GM12878 (cell line): Measurements from ENCODE around the gene PSMB9. TPM values are rescaled to one million over a fixed set of nuclear protein-coding genes. Genes with fewer than 3 reads are reported as not detected.

Experiments used
- CBFB ChIP-seq: IDR thresholded peaks from 2 replicates; pipeline ENCODE4 v1.6.1; 2016; ENCODE audit warnings: antibody characterized with exemption, low read depth
- CHD1 ChIP-seq: IDR thresholded peaks from 2 replicates; pipeline ENCODE4 v1.6.1; 2012; ENCODE audit warnings: low read depth, low read length, improper control_type of control experiment
- CTCF ChIP-seq, 3 experiments: IDR thresholded peaks in 2 of 3; conservative IDR thresholded peaks in 1 of 3; 2 replicates each; pipeline ENCODE4 v1.5.1; 2011; ENCODE audit warnings: low read depth in 3 of 3, low read length in 3 of 3, mild to moderate bottlenecking in 3 of 3, control low read depth in 2 of 3, moderate library complexity in 2 of 3, inconsistent platforms in 1 of 3, mixed read lengths in 1 of 3; ENCODE audit not compliant: control insufficient read depth in 2 of 3, insufficient read depth in 1 of 3; ENCODE audit errors: extremely low read depth in 1 of 3
- EED ChIP-seq: sonication (generic); IDR thresholded peaks from 2 replicates; pipeline ENCODE4 v1.6.1; 2016; ENCODE audit warnings: antibody characterized with exemption, low read depth
- FOS ChIP-seq: IDR thresholded peaks from 3 replicates; pipeline ENCODE4 v1.6.1; 2011; ENCODE audit warnings: borderline replicate concordance; ENCODE audit not compliant: insufficient read length; ENCODE audit errors: extremely low read depth
- GABPA ChIP-seq: IDR thresholded peaks from 2 replicates; pipeline ENCODE4 v1.6.1; 2014; ENCODE audit warnings: antibody characterized with exemption, low read depth, mild to moderate bottlenecking, inconsistent platforms
- IRF3 ChIP-seq: fragments of 450-650 bp; IDR thresholded peaks from 2 replicates; pipeline ENCODE4 v1.6.1; 2014; ENCODE audit warnings: mild to moderate bottlenecking
- NFIC ChIP-seq: IDR thresholded peaks from 2 replicates; pipeline ENCODE4 v1.6.1; 2012; ENCODE audit warnings: low read depth, mild to moderate bottlenecking, inconsistent platforms, low read length, moderate library complexity
- NFXL1 ChIP-seq: fragments of 450-650 bp; IDR thresholded peaks from 2 replicates; pipeline ENCODE4 v1.6.1; 2017; ENCODE audit warnings: antibody characterized with exemption, mild to moderate bottlenecking, borderline replicate concordance
- NR2F1 ChIP-seq: fragments of 450-650 bp; conservative IDR thresholded peaks from 2 replicates; pipeline ENCODE4 v1.6.1; 2017; ENCODE audit warnings: mild to moderate bottlenecking
- POLR2AphosphoS2 ChIP-seq: IDR thresholded peaks from 2 replicates; pipeline ENCODE4 v1.6.1; 2011; ENCODE audit warnings: low read depth, mild to moderate bottlenecking, low read length, improper control_type of control experiment, moderate library complexity
- POLR2AphosphoS5 ChIP-seq: IDR thresholded peaks from 2 replicates; pipeline ENCODE4 v1.6.1; 2011; ENCODE audit warnings: mild to moderate bottlenecking, low read length, inconsistent platforms
- RB1 ChIP-seq: fragments of 450-650 bp; formaldehyde crosslinking; IDR thresholded peaks from 2 replicates; pipeline ENCODE4 v1.6.1; 2017; ENCODE audit warnings: mild to moderate bottlenecking, borderline replicate concordance
- REST ChIP-seq: IDR thresholded peaks from 2 replicates; pipeline ENCODE4 v1.6.1; 2012; ENCODE audit warnings: mild to moderate bottlenecking, low read depth, low read length
- SMAD5 ChIP-seq: IDR thresholded peaks from 2 replicates; pipeline ENCODE4 v1.6.1; 2016; ENCODE audit warnings: antibody characterized with exemption, low read depth
- SUPT20H ChIP-seq: IDR thresholded peaks from 2 replicates; pipeline ENCODE4 v1.6.1; 2011; ENCODE audit warnings: low read depth, mild to moderate bottlenecking, low read length, moderate library complexity, borderline replicate concordance; ENCODE audit not compliant: control insufficient read depth
- TARDBP ChIP-seq: IDR thresholded peaks from 2 replicates; pipeline ENCODE4 v1.6.1; 2016; ENCODE audit warnings: borderline replicate concordance
- TCF7 ChIP-seq: IDR thresholded peaks from 2 replicates; pipeline ENCODE4 v1.6.1; 2014; ENCODE audit warnings: antibody characterized with exemption, borderline replicate concordance
- ZBTB40 ChIP-seq: fragments of 450-650 bp; IDR thresholded peaks from 2 replicates; pipeline ENCODE4 v1.6.1; 2016; ENCODE audit warnings: mild to moderate bottlenecking, moderate library complexity, borderline replicate concordance
- ZNF217 ChIP-seq: fragments of 450-650 bp; IDR thresholded peaks from 2 replicates; pipeline ENCODE4 v1.6.1; 2017; ENCODE audit warnings: antibody characterized with exemption, mild to moderate bottlenecking
- ZZZ3 ChIP-seq: IDR thresholded peaks from 2 replicates; pipeline ENCODE4 v1.6.1; 2011; ENCODE audit warnings: low read depth; ENCODE audit not compliant: control insufficient read depth, insufficient read length
- polyA plus RNA-seq, 11 experiments: library from polyadenylated mRNA; depleted of rRNA in 4 of 11; unstranded in 6 of 11; stranded (reverse) in 5 of 11; fragments of >200 nt; fragmentation: Nextera tagmentation in 4 of 11; fragmentation: Illumina TruSeq in 1 of 11; extraction: Ambion mirVana in 4 of 11; extraction: Trizol in 1 of 11; gene quantifications; 1 replicate in 1 of 11; 2 replicates in 10 of 11; pipeline versions ENCODE4 v1.2.1 to v1.2.3, GENCODE V29; 2011 to 2016; ENCODE audit warnings: inconsistent platforms in 2 of 11, missing spikeins in 2 of 11, low read depth in 1 of 11
- total RNA-seq, 4 experiments: library from RNA; depleted of rRNA in 3 of 4; stranded (reverse); fragments of >200 nt in 3 of 4; fragmentation: Illumina TruSeq in 1 of 4; extraction: Trizol in 1 of 4; gene quantifications; 2 replicates each; pipeline versions ENCODE4 v1.2.1 to v1.2.3, GENCODE V29; 2013 to 2021

Gene PSMB9
- total and polyA plus RNA-seq, 10 of the 15 experiments (the other 5 are each of a cell fraction or from before 2014, with no cell fraction given), result 167 to 517 (median 275) TPM

- no peak for TF ChIP-seq REST
- no peak for TF ChIP-seq ZNF217
- TF ChIP-seq POLR2AphosphoS5, result peak; percentile 37
- TF ChIP-seq EED, result peak; percentile 78
- TF ChIP-seq ZBTB40, result no peak
- no peak for TF ChIP-seq SUPT20H
- no peak for TF ChIP-seq NR2F1
- no peak; the same call in 1 of the 2 replicates for TF ChIP-seq POLR2AphosphoS2
- TF ChIP-seq TCF7, result no peak
- no peak for TF ChIP-seq NFXL1
- 0 out of 2 replicates have a peak, but pooled peaks have one; percentile 35 for TF ChIP-seq CHD1
- no peak for TF ChIP-seq NFIC
- TF ChIP-seq TARDBP, result no peak
- TF ChIP-seq IRF3, result no peak
- TF ChIP-seq GABPA, result no peak
- no peak for TF ChIP-seq CTCF (IDR thresholded peaks at IDR 0.05 in 2 of 3, conservative IDR thresholded peaks at IDR 0.05 in 1 of 3; ENCODE audit: control insufficient read depth in 2 of 3, extremely low read depth in 1 of 3, insufficient read depth in 1 of 3, low read depth in 3 of 3, low read length in 3 of 3)
- TF ChIP-seq RB1, result no peak
- TF ChIP-seq CBFB, result 0 out of 2 replicates have a peak, but pooled peaks have one; percentile 28
- no peak for TF ChIP-seq ZZZ3
- TF ChIP-seq FOS, result no peak
- TF ChIP-seq SMAD5, result peak; percentile 41; the same call in 1 of the 2 replicates
These were observed 8.6 kb upstream of the PSMB9 start (continued) for GRCh38 chr6:32845384-32845884.
